CD4-positive, alpha-beta T cell treated with Interleukin-6 at 100 ng/mL for 8 hours (primary cell): ENCODE results near the gene FARS2.

Experiments
- DNase-seq: peaks from one replicate; pipeline ENCODE4 v3.0.0-alpha.2; 2020; ENCODE audit warnings: mixed read lengths, low spot score

Gene FARS2

DNA sequence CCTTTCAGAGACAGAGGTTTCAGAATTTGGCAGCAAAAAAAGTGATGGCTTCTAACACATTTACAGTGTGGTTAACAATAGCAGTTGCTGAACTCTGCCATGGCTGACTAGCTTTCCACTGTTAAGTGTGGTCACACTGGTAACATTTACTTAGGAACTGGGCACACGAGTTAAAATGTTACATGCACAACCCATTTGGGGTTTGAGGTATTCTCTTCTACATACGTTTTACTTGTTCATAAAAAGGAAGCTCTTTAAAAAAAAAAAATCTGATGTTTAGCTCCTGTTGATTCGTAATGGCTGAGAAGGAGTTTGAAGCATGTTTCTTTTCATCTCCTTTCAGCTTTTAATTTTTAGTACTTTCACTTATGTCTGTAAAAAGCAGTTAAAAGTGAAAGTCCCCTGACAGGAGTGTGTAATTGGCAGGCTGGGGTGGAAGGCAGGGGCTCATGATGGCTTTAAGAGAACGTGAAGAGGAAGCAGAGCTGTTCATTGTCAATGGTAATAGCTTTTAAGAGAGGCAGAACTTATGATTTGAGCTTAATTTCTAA lies 245.9 kb downstream of the FARS2 start:
- DNase-seq = peak; percentile 6

DNA sequence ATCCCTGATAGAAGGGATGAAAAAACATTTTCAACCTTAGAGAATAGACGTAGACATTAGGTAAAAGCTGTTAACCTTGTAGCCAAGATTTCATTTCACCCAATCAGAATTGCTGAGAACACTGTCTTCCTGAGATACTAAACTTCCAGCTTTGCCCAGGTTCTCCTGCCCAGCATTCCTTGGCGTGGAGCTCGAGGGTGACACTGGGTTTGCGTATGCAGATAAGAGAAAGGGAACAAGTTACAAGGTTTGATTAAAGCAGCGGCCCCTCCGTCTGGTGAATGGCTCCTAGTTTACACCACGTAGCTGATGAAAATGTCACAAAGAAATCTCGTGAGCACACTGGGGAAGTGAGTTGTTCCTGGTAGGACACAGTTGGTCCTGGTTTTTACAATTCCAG lies 247.8 kb downstream of the FARS2 start:
- DNase-seq = no peak

DNA sequence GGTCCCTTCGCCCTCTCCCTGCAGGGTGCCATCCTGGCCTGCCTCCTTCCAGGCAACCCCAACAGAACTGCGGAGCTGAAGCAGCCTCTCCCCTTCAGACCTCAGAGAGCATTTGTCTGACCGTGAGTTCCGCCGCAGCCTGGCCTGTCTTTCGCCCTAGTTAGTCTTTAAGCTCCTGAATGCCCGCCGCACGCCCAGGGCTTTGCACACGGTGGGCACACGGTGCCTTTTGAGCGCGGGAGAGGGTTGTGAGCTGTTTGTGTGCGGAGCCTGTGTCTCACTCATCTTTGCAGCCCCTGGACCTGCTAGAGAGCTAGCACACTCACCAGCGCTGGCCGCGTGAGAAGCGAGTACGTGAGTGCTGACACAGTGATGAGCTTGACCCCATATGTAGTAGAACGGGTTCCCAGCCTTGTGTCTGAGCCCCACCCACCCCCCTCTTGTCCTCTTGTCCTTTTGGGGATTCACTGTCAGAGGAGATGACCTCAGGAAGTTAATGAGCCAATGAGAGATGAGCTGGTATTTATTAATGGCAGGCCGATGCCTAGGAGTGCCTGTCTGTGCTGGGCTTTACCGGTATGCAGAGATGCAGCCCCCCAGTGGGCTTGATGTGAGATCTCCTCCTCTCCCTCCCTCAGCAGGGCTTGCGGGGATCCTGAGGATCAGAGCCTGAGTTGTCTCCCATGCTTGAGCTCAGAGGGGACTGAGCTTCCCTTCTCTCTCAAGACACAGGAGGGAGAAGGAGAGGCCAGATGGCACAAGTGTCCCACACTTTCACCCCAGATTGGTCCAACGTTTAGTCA lies 249.2 kb downstream of the FARS2 start:
- no peak for DNase-seq

DNA sequence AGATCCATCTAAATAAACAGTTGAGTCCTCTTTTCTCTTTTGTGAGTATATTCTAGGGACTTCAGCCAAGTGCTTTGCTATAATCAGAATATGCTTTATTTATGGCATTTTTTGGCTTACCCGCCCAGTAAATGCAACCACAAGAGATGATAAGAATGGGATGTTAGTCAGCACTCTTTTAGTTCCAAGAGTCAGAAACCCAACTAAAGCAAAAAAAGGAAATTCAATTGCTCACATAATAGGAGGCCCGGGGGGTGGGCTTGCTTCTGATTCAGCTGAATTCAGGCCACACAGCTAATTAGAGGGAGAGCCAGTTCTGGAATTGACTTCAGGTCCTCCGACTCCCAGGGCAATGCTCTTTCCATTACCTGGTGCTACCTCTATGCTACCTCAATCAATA lies 250.6 kb downstream of the FARS2 start:
- DNase-seq = no peak

DNA sequence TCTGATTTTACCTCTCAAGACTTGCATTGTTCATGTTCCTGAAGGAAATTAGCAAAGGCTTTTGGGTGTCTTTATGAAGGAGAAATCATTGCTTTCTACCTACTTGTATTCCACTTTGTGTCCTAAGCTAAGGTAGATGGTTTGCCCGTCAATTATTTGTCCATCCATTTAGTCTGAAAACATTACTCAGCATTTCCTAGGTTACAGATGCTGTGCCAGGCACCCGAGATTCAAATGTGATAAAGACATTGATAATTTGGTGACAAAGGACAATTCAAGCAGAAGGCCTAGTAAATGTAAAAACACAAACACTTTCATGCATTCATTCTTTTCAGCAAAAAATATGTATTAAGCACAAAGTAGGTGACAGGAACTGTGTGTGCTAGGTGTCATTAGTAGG lies 251.1 kb downstream of the FARS2 start:
- no peak for DNase-seq

DNA sequence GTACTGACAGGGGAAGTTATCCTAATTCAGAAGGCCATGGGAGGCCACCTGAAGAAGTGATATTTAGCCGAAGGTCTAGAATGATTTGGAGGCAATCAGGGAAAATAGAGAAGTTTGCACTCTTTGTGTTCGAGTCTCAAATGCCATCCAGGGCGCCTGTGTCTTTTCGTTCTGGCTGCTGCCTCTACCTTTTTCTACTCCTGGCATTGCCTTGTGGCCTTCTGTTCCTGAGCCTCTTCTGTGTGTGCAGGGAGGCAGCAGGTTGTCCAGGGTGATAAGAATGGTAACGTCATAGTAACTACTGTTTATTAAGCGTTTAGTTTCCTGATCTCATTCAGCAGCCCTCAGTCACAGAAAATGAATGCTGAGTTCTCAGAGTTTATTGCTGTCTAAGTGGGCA lies 252.1 kb downstream of the FARS2 start:
- DNase-seq = no peak

DNA sequence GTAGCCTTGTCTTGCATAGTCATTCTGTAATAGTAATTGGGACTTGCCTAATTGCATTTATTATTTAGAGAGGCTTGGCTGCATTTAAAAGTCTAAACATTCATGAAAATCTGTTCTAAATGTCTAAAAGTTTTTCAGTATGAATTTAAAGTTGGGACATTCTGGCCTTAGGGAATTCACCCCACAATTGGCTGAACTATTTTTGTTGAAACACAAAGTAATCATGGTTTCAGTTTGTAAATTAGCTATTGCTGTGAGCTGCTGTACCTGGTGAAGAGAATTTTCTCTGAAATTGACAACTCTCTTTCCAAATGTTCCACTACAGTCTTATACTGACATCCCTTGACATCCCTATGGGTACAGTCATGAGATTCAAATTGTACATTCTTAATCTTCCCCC lies 253.0 kb downstream of the FARS2 start:
- DNase-seq = no peak

DNA sequence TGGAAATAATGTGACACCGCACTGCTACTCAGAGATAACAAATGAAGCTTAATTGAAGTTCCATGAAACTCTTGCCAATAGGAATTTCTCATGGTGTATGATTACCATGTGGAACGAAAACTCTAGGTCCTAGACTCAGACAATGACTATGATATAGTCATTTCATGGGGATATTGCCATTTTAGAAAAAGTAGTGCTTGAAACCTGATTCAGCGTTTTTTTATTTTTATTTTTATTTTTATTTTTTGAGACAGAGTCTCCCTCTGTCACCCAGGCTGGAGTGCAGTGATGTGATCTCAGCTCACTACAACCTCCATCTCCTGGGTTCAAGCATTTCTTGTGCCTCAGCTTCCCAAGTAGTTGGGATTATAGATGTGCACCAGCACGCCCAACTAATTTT lies 253.9 kb downstream of the FARS2 start:
- DNase-seq = no peak

DNA sequence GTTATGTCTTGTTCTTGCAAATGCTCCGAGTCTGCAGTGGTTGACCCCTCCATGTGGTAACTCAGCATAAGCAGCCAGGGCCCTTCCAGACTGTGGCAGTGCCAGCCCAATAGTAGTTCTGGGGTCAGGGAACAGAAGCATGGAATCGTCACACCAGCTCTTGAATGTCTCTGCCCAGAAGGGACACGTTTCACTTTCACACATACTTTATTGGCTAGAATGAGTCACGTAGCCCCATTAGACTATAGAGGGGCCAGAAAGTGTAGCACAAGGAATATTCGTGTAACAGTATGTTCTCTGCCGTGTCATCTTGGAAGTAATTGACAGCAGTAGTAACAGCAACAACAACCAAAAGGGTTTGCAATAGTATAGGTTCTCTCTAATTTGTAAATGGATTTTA lies 254.7 kb downstream of the FARS2 start:
- DNase-seq = no peak

DNA sequence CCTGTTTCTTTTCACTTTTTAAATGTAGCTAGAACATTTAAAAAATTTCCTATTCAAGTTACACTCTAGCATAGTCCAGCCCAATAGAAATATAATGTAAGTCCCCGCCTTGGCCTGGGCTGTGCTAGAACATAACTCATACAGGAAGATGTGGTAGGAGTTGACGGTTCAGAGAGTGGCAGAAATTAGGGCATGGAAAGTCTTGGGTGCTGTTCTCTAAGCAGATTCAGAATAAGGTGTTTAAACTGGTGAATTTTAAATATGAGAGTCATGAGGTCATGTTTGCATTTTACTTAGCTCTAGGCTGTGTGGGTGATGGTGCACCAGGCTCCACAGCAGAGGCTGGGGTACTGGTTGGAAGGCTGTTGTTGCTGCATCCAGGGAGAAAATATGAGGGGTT lies 256.5 kb downstream of the FARS2 start:
- DNase-seq = peak; percentile 21

DNA sequence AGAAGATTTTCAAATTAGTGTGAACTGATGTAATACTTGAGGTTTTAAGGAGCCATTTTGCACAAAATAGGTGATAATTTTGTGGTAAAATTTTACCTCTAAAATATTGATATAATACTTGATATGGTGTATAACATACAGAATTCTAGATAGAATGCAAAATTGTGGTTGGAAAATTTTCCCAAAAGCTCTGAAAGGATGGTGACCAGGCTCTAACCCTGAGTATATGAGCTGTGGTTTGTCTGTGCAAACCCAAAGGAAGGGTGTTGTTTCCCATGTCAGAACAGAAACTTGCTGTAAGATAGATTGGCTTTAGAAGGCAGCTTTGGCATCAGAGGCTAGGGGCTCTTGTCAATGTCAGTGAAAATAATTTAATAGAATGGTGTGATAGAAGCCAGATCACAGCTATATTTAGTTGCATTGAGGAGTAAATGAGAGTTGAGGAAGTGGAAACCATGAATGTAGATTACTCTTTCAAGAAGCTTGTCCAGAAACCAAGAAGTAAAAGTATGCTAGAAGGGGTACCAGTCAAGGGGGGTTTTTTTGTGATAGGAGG lies 257.7 kb downstream of the FARS2 start:
- no peak for DNase-seq

DNA sequence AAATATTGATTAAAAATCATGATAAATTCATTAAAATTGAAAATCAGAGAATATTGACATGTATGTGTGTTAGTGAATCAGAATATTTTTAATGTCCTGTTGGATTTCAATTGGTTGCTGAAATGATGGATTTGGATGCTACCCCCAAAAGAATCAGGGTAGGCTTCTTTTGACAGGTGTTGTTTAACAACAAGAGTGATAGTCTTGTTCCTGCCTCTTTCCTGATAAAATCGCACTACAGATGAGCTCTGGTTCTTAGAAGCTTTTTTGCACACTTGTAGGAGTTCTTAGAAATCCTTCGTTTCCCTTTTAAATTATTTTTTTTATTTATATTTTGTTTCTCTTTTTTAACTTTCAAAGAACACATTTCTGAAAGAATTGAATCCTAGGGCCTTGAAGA lies 259.5 kb downstream of the FARS2 start:
- no peak for DNase-seq

DNA sequence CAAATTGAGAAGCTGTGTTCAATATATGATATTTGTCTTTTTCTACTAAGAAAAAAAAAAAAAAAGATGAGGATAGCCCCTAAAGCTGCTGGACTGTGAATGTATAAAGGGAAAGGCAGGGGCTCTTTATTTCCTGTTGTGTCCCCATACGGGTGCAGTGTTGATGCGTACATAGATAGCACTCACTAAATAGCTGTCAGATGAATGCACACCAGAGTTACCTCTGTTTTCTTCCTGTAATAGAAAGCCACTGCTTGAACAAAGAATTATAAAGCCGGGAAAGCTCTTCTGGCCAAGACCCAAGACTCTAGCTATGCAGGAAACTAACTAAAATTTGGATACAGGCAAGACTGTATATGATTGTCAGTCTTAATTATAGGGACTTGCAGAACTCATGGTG lies 260.0 kb downstream of the FARS2 start:
- no peak for DNase-seq

DNA sequence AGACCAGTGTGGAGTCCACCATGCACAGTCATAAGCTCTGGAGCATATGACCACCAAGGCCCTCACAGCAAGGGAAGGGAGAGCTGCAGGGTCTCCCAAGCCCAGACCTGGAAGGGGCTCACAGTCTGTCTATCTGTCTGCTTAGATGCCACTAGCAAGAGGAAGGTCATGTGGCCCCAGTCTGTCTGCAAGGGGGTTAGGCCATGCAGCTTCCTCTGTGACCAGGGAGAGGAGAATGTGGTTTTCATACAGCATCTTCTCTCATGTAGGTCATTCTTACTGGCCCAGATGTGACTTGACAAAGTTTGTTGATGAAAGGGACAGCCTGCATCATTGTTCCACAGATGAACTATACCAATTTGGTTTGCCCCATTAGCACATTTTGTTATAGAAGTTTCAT lies 260.8 kb downstream of the FARS2 start:
- DNase-seq = no peak

DNA sequence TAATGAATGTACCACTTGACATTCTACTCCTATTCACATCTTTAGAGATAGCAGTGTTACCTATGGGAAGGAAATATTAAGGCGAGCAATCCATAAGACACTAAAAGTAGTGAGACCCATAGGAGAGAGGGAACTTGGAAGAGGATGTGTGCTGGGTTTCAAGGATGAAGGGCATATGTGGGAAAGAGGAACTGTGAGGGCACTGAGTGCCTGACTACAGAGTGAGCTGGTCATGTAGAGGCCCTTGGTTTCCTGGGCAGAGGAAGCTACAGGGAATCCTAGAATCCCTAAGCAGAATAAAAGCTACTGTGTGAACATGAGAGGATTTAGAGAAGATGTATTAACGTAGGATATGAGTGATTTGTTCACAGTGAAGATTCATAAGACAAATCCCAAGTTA lies 262.8 kb downstream of the FARS2 start:
- DNase-seq = no peak

DNA sequence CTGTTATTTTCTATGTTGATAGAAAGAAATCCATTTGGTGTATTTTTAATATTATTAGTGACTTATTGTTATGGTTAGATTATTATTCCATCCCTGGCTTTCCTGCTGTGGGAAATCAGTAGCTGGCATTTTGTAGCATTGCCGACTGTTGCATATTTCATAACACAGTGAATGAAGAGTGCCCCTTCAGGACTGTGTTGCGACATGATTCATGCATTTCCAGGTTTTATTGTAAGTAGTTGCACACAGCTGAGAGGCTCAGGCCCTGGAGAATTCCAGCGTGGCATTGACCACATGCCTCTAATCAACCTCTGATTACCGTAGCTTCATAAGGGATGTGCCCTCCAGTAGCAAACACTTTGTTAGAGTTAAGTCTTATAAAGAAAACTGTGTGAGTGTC lies 263.9 kb downstream of the FARS2 start:
- DNase-seq = no peak

DNA sequence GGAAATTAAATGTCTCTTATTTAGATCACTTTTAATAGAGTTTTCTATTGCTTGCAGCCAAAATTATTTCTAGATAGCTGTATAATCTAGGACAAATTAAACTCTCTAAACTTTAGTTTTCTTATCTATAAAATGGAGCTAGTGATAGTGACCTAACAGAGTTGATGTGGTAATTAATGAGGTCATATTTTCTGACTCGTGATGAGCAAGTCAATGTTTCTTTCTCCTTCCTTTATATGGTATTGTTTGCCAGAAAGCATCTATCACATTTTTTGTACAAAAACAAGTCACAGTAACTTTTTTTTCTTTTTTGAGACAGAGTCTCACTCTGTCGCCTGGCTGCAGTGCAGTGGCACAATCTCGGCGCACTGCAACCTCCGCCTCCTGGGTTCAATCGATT lies 267.7 kb downstream of the FARS2 start:
- no peak for DNase-seq

DNA sequence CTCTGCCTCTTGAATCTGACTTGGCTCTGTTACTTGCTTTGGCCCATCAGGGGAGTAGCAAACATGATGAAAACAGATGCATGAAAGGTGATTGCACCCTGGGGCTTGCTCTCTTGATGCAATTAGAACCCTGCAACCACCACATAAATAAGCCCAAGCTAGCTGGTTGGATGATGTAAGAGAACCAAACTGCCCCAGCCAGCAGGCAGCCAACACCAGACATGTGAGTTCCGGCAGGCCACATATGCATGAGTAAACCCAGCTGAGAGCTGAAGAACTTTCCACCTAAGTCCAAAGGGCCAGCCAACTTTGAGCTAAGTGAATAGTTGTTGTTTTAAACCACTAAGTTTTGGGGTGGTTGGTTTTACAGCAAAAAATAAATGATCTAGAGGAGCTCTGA lies 268.4 kb downstream of the FARS2 start:
- no peak for DNase-seq

DNA sequence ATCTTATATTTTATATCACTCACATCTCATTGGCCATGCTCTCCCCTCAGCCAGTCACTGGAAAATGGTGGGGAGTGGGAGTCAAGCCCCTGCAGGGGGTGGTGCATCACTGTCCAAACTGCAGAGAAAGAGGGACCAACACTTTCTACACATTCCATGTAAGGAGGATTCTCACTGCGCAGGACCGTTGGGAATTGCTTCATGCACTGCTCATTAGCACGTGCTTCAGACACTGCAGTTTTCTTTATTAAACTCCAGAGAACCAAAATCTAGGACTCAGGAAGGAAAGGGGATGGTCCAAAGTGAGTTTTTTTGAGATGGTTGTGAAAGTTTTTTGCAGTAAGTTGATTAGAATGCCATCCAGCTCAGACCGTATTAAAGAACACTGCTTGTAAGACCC lies 269.8 kb downstream of the FARS2 start:
- no peak for DNase-seq

DNA sequence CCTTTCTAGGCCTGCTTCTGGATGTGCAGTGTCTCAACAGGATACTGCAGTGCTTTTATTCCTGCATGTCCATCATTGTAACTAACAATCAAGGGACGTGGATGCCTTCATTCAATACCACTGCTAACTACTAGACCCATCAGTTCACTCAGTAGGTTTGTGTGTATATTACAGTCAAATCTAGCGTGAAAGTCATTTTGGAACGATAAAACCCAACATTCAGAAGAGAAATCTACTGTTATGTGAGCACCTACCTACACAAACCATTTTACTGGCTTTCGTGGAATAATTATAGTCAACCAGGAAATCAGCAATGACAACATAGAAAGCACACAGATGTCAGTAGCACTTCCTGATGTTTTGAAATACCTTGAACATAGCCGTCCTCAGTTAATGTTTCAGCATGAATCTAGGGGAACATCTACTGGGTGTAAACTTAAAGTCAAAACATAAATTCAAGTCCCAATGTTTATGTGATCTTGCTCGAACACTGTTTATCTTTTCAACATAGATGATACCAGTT lies 270.6 kb downstream of the FARS2 start:
- DNase-seq = no peak

DNA sequence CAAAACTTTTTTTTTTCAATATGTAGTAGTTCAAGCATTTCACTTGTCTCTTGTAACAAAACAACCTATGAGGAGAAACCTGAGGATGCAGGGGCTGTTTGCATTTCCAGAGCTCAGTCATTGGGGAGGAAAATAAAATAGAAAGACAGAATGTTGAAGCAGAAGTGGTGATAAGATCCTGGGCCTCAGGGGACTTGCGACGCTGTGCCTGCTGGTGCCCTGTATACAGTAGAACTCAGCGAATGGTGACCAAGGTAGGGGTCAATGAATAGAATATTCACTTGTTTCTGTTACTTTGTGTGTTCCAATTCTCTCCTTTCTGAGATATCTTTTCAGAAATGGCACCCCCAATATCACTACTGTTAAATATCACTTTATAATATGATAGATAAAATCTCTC lies 271.6 kb downstream of the FARS2 start:
- no peak for DNase-seq

DNA sequence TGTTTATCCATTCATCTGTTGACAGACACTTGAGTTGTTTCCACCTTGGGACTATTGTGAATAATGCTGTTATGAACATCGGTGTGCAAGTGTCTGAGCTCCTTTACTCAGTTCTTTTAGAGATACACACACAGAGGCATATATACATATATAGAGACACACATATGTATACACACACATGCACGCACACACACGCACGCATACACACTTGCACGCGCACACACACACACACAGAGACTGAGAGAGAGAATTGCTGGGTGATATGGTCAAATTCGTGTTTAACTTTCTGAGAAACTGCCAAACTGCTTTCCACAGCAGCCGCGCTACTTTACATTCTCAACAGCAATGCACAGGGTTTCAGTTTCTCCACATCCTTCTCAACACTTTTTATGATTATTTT lies 273.3 kb downstream of the FARS2 start:
- no peak for DNase-seq

DNA sequence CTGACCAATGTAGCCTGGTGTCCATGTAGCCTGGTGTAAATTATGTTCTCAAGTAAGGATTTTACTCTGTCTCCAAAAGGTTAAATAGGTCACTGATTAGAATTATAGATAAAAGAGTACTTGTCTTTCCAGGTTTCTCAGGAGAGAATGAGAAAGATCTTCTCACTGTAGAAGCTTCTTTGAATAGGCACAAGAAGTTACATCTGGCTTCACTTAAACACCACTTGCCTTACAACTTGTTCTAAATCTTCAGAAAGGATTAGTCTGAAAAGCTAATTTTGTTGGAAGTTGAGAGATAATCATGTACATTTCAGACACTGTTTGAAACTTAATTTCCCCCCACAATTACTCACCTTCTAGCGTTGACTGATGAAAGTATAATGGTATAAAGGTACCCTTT lies 275.3 kb downstream of the FARS2 start:
- DNase-seq = no peak

DNA sequence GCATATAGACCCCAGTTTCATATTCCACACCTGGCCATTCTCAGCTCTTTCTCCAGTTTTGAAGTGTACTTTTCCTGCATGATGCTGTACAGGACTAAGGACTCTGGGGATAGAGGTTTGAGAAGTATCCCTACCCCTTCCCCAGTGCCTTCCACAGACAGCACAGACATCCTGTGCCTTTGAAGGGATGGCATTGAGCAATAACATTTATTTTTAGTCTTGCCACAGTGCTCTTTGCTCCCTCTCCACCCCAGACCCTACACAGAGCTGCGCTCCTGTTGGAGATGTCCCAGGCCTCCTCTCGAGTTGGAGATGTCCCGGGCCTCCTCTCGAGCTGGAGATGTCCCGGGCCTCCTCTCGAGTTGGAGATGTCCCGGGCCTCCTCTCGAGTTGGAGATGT lies 275.8 kb downstream of the FARS2 start:
- no peak for DNase-seq
